ENCODE data around the gene KTN1.

- TF ChIP-seq CTCF (IDR thresholded peaks at IDR 0.05) = no peak
- TF ChIP-seq POLR2A (IDR thresholded peaks at IDR 0.05) = no peak
Observed at GRCh38 chr14:55667801-55668200, 87.8 kb downstream of the KTN1 start.

Data from ovary (tissue), 3 donors.